ENCODE data around the gene PRRT2. TPM values are rescaled to one million over a fixed set of nuclear protein-coding genes. Genes with fewer than 3 reads are reported as not detected.

The PRRT2 gene
- total RNA-seq, 2 donors from 2014 or later, result 2.0 to 3.4 TPM

DNA sequence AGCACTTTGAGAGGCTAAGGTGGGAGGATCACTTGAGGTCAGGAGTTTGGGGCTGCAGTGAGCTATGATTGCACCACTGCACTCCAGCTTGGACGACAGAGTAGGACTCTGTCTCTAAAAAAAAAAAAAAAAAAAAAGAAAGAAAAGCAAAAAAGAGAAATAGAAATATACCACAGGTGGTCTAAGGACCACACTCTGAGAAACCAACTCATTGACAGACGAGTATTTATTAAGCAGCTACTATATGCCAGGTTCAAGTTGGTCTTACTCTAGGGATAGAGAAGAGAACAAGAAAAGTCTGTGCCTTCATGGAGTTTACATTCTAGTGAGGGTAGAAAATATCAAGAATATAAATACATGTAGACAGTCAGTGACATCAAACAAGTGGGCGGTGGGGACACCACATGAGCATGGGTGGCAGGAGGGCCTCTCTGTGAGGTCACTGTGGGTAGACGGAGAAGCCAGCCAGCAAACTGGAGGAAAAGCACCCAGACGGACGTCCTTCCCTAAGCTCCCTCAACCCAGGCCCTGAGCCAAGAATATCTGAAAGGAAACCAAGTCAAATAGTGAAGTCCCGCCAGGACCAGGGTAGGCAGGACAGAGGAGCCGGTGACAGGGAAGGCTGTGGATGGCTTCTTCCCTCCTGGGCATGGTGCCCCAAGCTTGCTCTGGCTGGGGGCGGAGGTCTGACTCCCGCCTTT is 46.3 kb downstream of the PRRT2 start:
- Mint-ChIP-seq H3K27me3 (no peaks in the 10 kb centered on the region), H3K4me3 (peak overlapping the region; percentile 22), H3K27ac (peak overlapping the region; percentile 62), H3K36me3 (ENCODE audit: low read depth) (peaks cover 10% of the 10 kb centered on the region), H3K4me1 (peaks cover 19% of the 10 kb centered on the region)
- DNase-seq (no peak), ATAC-seq (no peak)
- H3K9me3 ChIP-seq (ENCODE audit: control insufficient read depth, low read length, poor library complexity, severe bottlenecking), result no peaks in the 10 kb centered on the region

DNA sequence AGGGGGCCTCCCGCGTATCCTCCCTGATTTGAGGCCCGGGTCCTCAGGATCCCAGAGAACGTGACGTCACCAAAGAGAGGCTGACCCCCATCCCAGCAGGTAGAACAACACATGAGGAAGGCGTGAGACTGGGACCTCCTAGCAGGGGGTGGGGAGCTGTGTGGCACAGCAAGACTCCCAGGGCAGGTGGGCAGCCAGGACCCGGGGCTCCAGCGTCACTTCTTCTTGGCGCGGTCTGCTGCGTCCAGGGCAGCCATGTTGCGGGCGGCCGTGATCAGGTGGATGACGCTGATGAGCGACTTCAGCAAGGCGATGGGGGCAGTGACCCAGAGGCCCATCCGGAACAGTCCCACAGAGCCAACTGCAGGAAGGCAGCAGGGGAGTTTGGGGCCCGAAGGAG is 47.0 kb downstream of the PRRT2 start:
- H3K27ac Mint-ChIP-seq, result peak overlapping the region; percentile 62
- H3K4me3 Mint-ChIP-seq, result no peak overlapping the region
- H3K9me3 ChIP-seq (ENCODE audit: control insufficient read depth, low read length, poor library complexity, severe bottlenecking), result no peaks in the 10 kb centered on the region
- H3K4me1 Mint-ChIP-seq, result peaks cover 23% of the 10 kb centered on the region
- DNase-seq, result no peak
- H3K36me3 Mint-ChIP-seq (ENCODE audit: low read depth), result peaks cover 10% of the 10 kb centered on the region
- no peak for ATAC-seq
- no peaks in the 10 kb centered on the region for H3K27me3 Mint-ChIP-seq

DNA sequence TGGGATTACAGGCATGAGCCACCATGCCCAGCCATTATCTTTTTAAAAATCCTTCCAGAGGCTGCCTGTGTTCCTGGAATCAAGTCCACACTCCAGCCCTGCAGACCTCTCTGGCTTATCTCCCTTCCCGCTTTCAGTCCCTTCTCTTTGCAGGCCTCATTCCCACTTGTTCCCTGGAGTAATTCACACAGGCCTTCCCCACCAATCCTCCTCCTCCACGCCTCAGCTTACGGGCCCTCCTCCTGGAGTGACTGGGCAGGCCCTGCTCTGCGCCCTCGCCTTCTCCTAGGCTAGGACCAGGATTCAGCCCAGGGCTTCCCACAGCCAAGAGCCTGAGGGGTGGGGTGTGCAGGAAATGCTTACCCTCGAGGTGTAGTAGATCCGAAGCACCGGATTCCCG is 48.2 kb downstream of the PRRT2 start:
- no peak overlapping the region for H3K4me3 Mint-ChIP-seq

DNA sequence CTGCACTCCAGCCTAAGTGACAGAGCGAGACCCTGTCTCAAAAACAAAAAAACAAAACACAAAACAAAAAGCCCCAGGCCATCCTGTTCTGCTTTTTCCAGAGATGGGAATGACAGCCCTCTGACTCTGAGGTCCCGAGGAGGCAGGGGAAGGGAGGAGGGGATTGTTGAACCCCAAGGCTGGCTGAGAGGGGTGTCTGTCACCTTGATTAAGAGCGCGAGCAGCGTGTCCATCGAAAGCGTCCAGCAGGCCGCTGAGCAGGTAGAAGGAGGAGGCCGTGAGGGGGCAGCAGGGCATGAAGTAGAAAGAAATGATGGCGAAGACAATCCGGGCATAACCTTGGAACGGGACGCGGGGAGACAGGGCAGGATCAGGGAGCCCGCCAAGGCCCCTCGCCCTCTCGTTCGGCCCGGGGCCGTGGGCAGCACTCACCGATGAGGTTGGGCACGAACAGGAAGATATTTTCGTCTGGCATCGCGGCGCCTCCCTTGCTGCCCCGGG is 50.4 kb downstream of the PRRT2 start:
- H3K36me3 Mint-ChIP-seq (ENCODE audit: low read depth), result peaks cover 10% of the 10 kb centered on the region
- peak overlapping the region; percentile 96 for H3K4me3 Mint-ChIP-seq
- H3K4me1 Mint-ChIP-seq, result peaks cover 23% of the 10 kb centered on the region
- H3K27ac Mint-ChIP-seq, result peak overlapping the region; percentile 97
- DNase-seq (no peak), ATAC-seq (no peak)
- no peaks in the 10 kb centered on the region for H3K9me3 ChIP-seq (ENCODE audit: control insufficient read depth, low read length, poor library complexity, severe bottlenecking)
- no peaks in the 10 kb centered on the region for H3K27me3 Mint-ChIP-seq

More for the DNA sequence above, 48.2 kb downstream of the PRRT2 start:
- Mint-ChIP-seq H3K36me3 (ENCODE audit: low read depth) (peaks cover 10% of the 10 kb centered on the region), H3K4me1 (peaks cover 23% of the 10 kb centered on the region), H3K27ac (peak overlapping the region; percentile 49), H3K27me3 (no peaks in the 10 kb centered on the region)
- DNase-seq (no peak), ATAC-seq (no peak)
- H3K9me3 ChIP-seq (ENCODE audit: control insufficient read depth, low read length, poor library complexity, severe bottlenecking), result no peaks in the 10 kb centered on the region

DNA sequence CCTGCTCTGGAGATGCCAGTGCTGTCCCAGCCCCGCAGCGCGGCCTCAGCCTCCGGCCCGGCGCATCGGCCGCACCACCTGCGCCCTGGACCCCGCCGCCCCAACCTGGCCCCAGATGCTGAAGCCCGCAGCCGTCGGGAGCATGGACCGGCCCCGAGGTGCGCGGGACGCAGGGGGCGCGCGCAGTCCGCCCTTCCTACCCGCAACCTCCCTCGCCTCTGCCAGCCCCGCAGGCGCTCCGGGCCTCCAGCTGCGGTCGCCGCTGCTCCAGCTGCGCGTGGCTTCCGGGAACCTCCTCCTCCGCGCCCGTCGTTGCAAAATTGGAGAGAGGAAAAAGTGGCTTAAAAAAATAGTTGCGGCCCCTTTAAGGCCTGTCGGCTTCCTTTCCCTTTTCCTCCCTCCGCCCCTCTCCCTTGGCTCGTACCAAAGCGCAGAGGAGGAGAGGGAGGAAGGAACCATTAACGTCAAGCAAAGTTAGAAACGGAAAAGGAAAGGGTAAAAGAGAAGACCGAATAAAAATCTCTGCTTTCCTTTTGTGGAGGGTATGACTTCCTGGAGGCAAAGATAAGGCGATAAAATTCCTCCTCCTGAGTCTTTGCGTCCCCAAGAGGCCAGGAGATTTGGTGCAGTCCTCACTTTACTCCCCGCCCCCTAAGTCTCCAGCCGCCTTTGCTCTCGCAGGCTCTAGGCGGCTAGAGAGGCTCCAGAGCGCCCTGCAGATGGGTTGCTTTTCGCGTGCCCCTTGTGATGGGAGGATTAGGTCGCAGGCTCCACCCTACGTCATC is 51.1 kb downstream of the PRRT2 start, which contains the start of gene CDIPT:
Gene CDIPT (minus strand): TSS at position 343 of the 785 bp plus-strand sequence. CDS start 369 bp downstream, outside the sequence.
- DNase-seq, result peak; percentile 80 to 89 (median 86)
- Mint-ChIP-seq H3K36me3 (ENCODE audit: low read depth) (peaks cover 10% of the 10 kb centered on the region), H3K27me3 (no peaks in the 10 kb centered on the region), H3K4me3 (peak within 1 kb of the TSS; percentile 96), H3K27ac (peak within 1 kb of the TSS; percentile 97), H3K4me1 (peaks cover 26% of the 10 kb centered on the region)
- ATAC-seq, result peak; percentile 99
- no peaks in the 10 kb centered on the region for H3K9me3 ChIP-seq (ENCODE audit: control insufficient read depth, low read length, poor library complexity, severe bottlenecking)

DNA sequence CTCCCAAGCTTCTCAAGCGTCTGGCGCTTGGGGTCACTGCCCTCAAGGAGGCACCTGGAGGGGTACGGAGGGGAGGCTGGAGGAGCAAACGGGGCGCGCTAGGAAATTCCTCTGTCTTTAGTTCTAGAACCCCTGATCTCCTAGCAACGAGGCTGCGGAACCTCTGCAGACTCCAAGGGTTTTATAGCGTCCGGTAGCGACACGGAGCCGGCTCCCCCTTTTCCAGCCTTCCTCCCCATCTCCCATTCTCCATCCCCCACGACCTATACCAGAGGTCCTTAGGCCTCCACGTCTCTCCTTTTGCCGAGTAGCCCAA is 51.6 kb downstream of the PRRT2 start:
- H3K36me3 Mint-ChIP-seq (ENCODE audit: low read depth), result peaks cover 8% of the 10 kb centered on the region
- H3K27ac Mint-ChIP-seq, result peak overlapping the region; percentile 97
- no peak for DNase-seq
- H3K4me3 Mint-ChIP-seq, result peak overlapping the region; percentile 96
- peaks cover 24% of the 10 kb centered on the region for H3K4me1 Mint-ChIP-seq
- H3K27me3 Mint-ChIP-seq, result no peaks in the 10 kb centered on the region
- ATAC-seq, result no peak
- H3K9me3 ChIP-seq (ENCODE audit: control insufficient read depth, low read length, poor library complexity, severe bottlenecking), result no peaks in the 10 kb centered on the region

DNA sequence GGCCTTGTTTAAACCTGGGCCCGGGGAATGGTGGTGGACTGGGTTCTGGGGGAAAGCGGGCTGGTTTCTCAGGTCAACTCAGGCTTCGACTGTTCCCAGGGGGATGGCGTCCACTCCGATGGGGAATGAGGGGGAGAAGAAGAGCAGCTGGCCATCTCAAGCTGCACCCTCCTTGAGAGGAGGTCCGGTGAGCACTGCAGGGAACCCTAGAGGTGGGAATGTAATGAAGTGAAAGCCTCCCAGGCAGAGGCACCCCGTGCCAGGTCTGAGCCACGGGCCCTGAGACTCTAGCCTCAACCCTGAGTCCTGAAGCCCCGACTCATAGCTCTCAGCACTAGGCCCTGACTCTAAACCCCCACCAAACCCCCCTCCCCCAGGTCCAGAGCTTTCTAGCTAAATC is 52.2 kb downstream of the PRRT2 start:
- Mint-ChIP-seq H3K4me3 (no peak overlapping the region), H3K36me3 (ENCODE audit: low read depth) (peaks cover 8% of the 10 kb centered on the region), H3K27ac (no peak overlapping the region), H3K27me3 (no peaks in the 10 kb centered on the region), H3K4me1 (peaks cover 21% of the 10 kb centered on the region)
- DNase-seq (no peak), ATAC-seq (no peak)
- H3K9me3 ChIP-seq (ENCODE audit: control insufficient read depth, low read length, poor library complexity, severe bottlenecking), result no peaks in the 10 kb centered on the region

Other genes starting within 250 kb of the PRRT2 start
- 100 to 1,000 TPM; 122 to 147 TPM for gene SPN, start 148.9 kb upstream of the PRRT2 start, total RNA-seq
- gene QPRT, start 133.0 kb upstream of the PRRT2 start, total RNA-seq, result under 1 TPM; 0.72 to 0.96 TPM
- 100 to 1,000 TPM; 172 to 259 TPM for gene C16orf54, start 66.2 kb upstream of the PRRT2 start, total RNA-seq
- not detected for gene ZG16, start 33.9 kb upstream of the PRRT2 start, total RNA-seq
- gene KIF22, start 21.4 kb upstream of the PRRT2 start, total RNA-seq, result 10 to 100 TPM; 74.3 to 89.0 TPM
- 100 to 1,000 TPM; 242 to 254 TPM for gene MAZ, start 5.7 kb upstream of the PRRT2 start, total RNA-seq
- 10 to 100 TPM; 15.2 to 16.3 TPM for gene PAGR1, start 4.0 kb downstream of the PRRT2 start, total RNA-seq
- gene MVP, start 8.3 kb downstream of the PRRT2 start, total RNA-seq, result 100 to 1,000 TPM; 141 to 154 TPM
- 10 to 100 TPM; 39.6 TPM for gene CDIPT, start 51.0 kb downstream of the PRRT2 start, total RNA-seq
- gene SEZ6L2, start 87.4 kb downstream of the PRRT2 start, total RNA-seq, result not detected
- gene ASPHD1, start 88.3 kb downstream of the PRRT2 start, total RNA-seq, result not detected
- gene KCTD13, start 114.0 kb downstream of the PRRT2 start, total RNA-seq, result 10 to 100 TPM; 44.1 to 48.4 TPM
- gene TMEM219, start 149.9 kb downstream of the PRRT2 start, total RNA-seq, result 10 to 100 TPM; 68.8 to 80.3 TPM
- 10 to 100 TPM; 21.0 to 22.9 TPM for gene TAOK2, start 161.7 kb downstream of the PRRT2 start, total RNA-seq
- 10 to 100 TPM; 11.3 to 11.5 TPM for gene HIRIP3, start 183.4 kb downstream of the PRRT2 start, total RNA-seq
- gene INO80E, start 184.0 kb downstream of the PRRT2 start, total RNA-seq, result 10 to 100 TPM; 72.4 to 76.7 TPM
- under 1 TPM in 1 of 2 donors, not detected in 1; 0.16 TPM for gene DOC2A, start 198.8 kb downstream of the PRRT2 start, total RNA-seq
- gene C16orf92, start 211.0 kb downstream of the PRRT2 start, total RNA-seq, result not detected
- not detected for gene TLCD3B, start 219.1 kb downstream of the PRRT2 start, total RNA-seq

Measured in T-helper 17 cell (primary cell).